Measurements from ENCODE around the gene DENND2C.

DENND2C gene

DNA sequence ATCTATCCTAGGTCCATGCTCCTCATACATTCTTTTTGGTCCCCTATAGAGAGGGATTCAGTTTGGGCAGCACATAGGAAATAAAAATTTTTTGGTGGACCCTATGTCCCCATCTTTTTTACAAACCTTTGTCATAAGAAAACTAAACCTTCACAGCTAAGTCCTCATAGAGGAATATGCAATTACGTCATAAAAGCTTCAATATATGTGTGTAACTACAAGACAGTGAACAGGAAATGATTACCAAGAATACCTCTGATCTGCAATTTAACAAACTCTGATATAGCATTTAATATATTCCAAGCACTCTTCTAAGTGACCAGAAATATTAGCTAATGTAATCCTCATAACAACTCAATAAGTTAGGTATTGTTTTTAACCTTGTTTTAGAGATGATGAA, 6.3 kb upstream of the DENND2C start:
- no peak for DNase-seq (ENCODE audit: low spot score)

DNA sequence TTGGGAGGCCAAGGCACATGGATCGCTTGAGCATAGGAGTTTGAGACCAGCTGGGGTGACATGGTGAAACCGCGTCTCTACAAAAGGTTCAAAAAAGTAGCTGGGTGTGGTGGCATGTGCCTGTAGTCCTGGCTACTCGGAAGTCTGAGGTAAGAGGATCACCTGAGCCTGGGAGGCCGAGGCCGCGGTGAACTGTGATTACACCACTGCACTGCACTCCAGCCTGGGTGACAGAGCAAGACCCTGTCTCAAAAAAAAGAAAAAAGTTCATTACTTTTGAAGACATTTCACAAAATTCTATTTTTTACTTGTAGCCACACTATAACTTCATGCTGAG, 2.1 kb upstream of the DENND2C start:
- DNase-seq (ENCODE audit: low spot score), result no peak

DNA sequence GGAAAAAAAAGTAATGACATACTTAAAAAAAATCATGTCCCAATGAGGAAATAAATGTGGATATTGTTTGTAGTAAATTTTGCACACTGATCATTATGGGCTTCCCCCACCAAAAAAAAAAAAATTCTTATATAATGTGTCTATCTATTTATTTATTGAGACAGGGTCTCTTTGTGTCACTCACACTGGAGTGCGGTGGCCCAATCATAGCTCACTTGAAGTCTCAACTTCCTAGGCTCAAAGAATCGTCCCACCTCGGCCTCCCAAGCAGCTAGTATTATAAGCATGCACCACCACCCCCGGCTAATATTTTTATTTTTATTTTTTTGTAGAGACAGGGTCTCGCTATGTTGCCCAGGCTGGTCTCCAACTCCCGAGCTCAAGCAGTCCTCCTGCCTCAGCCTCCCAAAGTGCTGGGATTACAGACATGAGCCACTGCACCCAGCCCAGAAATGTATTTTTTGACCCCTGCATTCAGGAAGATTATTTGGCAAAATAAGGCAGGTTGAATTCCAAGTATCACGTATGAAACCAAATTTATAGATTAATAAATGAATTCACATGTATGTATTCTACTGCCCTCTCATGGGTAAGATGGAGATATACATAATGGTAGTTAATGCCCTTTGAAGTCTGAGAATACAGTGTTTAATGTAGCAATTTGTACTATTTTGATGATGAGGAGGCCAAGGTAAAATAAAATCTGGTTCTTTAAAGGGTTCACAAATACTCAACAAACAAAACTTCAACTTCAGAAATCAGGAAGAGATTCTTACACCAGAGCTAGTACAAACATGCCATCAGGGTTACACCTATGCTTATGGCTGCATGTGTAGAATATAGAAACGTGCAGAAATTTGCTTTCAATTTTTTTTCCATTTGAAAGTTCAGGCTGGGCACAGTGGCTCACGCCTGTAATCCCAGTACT, 1.4 kb upstream of the DENND2C start:
- DNase-seq (ENCODE audit: low spot score), result no peak

DNA sequence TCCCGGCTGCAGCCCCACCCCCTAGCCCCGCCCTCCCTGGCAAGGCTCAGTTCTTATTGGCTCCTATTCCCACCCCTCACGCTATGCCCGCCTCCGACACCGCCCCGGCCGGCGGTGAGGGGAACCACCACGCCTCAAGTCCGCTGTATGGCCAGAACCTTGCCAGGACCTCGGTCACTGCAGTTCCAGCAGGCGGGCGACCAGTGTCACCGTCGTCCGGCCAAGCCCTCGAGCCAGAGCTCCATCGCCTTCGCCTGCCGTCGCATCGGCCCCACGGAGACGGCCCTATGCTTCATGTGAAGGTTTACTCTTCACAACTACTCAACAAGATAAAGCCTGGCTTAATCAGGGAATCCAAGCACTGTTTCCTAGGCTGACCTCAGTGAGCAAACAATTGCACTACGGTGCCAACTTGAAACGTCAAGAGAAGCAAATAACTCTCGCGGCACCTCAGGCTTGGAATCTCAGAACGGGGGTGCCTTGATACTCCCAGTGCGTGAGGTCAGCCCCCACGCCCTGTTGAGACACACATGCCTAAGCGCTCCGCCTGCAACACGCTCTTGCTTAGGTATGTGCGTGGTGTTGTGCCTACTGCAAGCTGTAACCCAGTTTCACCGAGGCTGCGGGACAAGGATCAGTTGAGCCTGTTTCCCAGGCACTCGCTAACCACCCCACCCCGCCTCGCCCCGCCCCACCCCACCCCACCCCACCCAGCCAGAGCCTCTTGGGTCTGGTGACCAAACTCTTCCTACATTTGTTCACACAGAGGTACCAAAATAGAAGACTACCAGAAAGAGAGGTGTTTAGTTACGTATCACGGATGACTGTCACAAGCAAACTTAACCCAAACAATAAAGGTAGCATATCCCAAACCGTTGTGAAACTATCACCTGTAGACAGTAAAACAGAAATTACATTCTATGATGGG, 498 bp upstream of the DENND2C start:
- DNase-seq (ENCODE audit: low spot score), result peak; percentile 94

DNA sequence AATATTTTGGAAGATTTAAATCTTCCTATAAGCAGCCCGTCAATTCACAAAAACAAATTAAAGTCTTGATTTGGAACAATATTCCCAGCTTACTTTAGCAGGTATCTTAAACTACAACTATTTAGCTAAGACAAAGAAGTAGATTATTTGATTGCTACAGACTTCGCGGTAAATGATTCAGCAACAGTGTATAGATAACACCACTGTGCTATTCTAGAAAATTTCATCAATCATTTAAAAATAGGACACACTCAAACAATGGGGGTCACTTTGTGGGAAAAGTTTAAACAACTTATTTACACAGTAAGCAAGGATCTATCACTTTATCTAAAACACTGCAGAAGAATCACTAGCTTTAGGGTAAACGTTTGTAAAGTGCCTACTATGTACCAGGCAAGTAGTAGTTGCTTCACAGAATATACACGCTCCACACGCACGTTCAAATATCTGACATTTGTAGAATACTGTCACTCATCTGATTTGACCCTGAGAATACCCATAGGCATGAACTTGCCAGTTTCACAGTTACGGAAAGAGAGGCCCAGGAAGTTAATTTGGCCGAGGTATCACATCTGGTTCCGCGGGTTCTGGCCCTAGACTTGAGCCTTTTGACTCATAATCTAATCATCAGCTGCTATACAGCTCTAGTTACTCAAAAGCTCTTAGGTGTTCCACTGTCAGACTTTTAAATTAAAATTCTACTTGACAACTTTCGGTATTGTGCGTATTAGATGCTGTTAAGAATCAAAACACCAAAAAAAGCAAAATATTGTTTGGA, 876 bp downstream of the DENND2C start:
- DNase-seq (ENCODE audit: low spot score), result no peak

DNA sequence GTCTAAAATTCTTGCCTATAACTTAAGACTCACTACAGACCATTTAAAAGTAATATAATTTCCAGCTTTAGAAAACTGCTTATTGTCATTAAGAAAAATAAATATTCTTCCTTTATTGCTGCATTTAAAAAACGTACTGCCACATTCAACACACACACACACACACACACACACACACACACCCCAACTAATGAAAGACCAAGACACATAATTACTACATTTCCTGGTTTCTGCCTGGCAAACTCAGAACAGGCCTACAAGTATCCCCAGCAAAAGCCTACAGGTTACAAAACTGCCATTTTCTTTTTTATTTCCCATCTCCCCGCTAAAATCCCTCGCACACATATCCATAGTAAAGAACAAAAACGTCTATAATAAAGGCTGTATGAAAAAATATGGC, 1.5 kb downstream of the DENND2C start:
- no peak for DNase-seq (ENCODE audit: low spot score)

DNA sequence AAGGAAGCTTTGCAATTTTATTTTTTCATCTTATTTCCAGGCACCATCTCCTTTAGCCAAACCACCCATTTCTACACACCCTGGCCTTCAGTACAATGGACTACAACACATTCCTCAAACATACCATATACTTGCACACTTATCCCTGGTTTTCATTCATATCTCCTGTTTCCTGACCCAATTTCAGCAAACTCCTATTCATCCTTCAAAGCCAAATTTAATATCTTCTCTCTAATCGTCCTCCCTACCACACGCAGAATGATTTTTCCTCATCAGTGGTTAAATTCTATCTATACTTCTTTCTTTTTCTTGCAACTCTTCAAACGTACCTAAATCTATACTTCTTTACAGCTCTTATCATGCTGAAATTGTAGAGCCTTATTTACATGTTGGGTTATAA, 2.9 kb downstream of the DENND2C start:
- no peak for DNase-seq (ENCODE audit: low spot score)

DNA sequence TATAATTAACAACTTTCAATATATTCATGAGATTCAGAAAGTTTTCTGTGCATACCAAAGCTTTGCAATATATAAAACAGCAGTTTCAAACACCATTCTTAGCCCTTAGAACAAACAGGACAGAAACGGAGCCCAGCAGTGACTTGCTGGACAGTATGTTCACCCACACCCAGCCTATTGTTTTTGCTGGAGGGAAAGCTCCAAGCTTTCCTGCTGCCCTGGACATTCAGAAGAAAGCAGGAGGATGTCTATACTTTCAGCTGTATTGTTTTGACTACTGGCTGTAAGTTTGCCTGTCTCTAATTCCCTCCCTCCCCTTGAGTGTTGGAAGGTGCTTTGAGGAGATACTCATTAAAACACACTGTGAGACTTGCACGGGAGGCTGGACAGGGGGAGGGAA, 9.6 kb downstream of the DENND2C start:
- DNase-seq (ENCODE audit: low spot score), result no peak

DNA sequence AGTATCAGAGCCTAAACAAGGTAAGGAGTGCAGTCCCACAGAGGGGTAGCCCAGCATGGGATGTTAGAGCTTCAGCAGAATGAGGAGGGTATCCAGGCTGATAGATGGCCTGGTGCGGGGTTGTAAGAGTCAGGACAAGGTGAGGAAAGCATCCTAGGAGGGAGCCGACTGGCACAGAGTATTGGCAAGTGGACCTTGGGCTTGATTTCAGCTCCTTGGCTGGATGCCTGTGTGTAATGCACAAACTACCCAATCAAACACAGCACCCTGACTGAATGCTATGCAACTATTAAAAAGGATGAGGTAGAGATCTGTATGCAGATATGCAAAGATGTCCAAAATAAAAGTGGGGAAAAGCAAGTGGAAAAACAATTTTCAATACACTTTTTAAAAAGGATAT, 18.0 kb downstream of the DENND2C start:
- no peak for DNase-seq (ENCODE audit: low spot score)

DNA sequence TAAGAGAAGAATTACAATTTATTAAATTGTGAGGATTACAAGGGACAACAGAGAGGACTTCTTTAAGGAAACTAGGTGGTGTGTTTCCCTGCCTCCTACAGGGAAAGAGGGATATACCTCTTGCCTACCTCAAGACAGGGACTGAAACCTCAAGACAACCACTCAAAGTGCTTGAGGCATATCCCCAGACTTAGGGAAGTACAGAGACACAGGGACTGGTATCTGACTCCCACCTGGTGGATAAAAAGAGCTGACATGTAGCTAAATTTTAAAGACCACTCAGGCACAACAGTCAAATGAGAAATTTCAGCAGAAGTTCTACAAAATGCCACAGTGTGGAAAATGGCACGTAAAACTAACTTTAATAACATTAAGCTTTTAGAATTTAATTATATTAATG, 21.3 kb downstream of the DENND2C start:
- DNase-seq (ENCODE audit: low spot score), result no peak

DNA sequence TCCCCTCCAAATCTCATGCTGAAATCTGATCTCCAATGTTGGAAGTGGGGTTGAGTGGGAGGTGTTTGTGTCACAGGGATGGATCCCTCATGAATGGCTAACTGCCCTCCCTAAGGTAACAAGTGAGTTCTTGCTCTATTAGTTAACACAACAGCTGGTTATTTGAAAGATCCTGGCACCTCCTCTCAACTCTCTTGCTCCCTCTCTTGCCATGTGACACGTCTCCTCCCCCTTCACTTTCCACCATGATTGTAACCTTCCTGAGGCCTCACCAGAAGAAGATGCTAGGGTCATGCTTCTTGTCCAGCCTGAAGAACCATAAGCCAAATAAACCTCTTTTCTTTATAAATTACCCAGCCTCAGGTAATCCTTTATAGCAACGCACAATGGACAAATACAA, 28.5 kb downstream of the DENND2C start:
- no peak for DNase-seq (ENCODE audit: low spot score)

DNA sequence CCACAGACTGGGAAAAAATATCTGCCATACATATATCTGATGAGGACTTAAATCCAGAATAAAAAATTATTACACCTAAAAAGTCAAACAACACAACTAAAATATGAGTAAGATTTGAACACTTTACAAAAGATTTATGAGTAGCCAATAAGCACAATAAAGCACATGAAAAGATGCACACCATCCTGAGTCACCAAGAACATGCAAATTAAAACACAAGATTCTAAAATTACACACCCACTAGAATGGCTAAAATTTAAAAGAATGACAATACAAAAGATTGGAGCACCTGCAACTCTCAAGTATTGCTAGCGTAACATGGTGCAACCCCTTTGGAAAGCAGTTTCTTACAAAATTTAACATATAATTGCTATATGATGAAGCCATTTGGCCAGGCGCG, 30.9 kb downstream of the DENND2C start:
- no peak for DNase-seq (ENCODE audit: low spot score)

DNA sequence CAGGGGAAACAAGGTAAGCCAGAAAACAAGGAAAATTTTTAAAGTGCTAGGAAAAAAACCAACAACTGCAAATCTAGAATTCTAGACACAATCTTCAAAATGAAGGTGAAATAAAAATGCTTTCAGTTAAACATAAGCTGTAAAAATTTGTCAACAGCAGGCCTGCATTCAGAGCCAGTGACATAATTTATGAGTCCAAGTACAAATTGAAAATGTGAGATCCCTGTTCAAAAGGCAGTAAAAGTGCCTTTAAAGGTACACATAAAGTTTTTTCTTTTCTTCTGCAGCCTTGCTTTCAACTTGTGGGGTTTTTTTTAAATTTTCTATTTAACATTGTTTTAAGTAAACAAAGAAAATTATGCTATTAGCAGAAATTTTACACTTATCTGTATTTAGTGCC, 37.4 kb downstream of the DENND2C start:
- DNase-seq (ENCODE audit: low spot score), result no peak

DNA sequence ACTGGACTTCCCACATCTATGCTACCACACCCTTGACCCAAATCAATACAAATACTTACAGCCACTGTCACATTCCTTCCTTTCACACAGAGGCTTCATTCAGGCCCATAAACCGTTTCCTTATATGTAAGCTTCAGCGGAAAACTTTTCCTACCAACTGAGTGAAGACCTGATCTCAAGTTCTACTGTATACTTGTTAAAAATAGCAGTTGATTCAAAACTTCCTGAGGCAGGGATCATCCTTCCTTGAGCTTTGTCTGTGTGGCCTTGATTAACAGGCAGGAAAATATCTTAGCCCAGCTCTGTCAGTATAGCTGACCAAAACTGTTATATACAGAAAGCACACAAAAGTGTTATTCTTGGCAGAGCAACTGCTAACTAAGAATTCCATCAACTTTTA, 42.7 kb downstream of the DENND2C start:
- no peak for DNase-seq (ENCODE audit: low spot score)

DNA sequence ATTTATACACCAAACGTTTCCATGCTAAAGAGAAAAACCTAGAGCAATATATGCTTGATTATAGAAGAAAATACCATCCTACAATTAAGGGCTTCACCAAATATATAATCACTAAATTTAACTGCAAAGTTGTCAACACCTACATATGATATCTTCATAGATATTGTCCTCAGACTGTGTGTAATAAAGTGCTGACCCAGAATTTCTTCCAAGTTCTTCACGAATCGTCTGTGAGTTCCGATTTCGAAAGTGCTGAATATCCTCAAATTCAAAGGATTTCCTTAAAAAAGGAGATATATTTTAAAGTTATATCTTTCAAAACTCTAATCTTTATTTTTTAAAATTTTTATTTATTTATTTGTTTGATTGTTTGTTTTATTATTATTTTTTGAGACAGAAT, 46.5 kb downstream of the DENND2C start:
- DNase-seq (ENCODE audit: low spot score), result no peak

DNA sequence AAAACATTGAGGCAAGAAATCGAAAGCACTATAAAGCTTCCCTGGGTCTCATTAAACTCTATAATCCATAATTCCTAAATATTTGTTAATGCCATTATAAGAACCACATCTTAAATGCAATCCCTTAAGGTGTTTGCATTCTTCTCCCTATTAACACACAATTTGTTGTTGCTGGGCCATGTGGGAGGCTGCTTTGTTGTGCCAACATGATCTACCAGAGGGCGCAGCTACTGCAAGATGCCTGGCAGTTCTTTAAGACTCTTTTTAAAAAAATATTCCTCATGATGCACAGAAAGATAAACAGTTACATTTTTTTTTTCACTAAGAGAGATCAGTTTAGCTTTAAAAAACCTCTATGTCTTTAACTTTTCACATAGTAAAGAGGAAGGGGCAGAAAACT, 49.4 kb downstream of the DENND2C start:
- no peak for DNase-seq (ENCODE audit: low spot score)

DNA sequence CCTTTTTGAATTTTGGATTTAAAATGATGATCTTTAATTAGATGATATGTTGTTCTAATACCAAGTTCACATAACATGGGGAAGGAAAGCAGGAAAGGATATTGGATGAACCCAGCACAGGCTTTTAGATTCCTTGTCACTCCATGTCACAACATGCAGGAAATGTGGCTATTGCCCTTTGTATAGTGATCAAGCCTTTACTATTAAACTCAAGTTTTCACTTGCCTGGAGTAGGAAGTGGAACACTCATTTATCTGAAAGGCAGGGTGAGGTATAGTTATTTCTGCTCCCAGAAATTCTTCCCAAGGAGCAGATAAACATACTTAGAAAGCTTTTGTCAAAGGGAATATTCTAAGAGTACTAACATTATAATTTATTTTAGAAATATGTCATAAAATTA, 51.2 kb downstream of the DENND2C start:
- no peak for DNase-seq (ENCODE audit: low spot score)

DNA sequence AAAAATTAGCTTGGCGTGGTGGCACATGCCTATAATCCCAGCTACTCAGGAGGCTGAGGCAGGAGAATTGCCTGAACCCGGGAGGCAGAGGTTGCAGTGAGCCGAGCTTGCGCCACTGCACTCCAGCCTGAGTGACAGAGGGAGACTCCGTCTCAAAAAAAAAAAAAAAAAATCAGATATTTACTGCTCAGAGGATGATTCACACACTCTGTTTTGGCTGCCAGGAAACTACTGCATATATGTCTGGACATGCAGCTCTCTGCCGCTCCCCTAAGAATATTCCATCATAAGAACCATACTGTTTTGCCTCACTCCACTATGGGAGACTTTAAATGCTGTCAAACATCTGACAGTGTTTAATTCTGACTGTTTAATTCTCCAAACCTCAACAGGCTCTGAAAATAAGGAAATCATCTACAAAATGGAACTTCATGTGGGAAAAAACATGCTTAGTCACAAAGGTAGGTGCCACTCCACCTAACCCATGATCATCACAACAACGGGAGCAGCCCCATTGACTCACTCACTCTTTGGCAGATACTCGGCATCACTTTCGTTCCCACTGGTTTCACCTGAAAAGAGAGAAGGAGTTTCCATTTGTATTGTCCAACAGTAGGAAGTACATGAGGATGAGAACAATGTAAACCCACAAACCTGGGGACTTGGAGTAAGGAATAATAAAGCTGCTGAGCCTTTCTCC, 59.2 kb downstream of the DENND2C start:
- DNase-seq (ENCODE audit: low spot score), result no peak

DNA sequence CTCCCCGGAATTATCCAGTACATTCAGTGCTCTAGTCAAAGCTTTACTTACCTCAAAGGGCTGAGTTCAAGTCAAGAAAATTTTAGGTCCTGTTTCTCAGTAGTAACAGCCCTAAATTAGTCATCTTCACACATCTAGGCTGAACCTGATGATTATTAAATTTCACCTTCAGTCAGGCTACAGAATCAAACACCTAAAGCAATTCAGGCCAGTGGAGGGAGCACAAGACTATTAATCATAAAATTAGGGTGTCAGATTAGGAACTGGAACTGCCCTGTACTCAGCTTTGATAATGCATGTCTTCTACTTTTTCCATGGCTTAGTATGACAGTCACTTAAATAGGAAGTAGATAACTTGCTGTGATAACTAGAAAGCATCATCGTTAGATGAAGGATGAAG, 60.0 kb downstream of the DENND2C start:
- DNase-seq (ENCODE audit: low spot score), result no peak

DNA sequence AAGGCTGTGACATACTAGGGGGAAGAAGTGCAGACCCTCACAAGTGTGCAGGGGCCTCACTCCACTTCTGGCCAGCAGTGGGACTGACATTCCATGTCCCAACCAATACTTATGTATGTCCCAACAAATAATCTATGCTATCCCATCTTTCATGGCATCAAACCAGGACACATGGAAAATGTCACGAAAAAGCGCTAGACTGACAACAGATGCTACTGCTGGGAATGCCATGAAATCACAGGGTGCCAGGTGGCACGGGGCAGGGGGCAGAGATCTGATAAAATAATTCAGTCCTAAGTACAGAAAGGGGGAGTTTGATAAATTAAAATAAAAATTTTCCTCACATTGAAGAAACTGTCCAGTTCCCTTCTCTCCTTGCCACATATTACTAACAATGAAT, 60.8 kb downstream of the DENND2C start:
- DNase-seq (ENCODE audit: low spot score), result no peak

DNA sequence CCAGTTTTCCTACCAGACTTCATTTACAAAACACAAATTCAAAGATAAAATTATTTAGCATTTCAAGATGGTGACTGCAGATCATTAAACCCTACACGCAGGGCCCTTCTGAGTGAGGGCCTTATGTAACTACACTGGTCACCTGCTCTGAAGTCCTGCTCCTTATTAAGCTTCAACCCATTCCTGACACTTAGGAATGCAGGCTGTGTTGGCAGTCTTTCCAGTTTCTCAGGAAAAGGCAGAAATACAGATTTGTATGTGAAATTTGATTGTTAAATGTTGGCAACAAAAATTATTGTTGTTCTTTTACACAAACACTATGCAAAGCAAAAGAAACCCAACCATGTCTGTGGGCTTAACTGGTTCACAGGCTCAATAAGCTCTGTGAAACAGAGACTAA, 62.6 kb downstream of the DENND2C start:
- no peak for DNase-seq (ENCODE audit: low spot score)

DNA sequence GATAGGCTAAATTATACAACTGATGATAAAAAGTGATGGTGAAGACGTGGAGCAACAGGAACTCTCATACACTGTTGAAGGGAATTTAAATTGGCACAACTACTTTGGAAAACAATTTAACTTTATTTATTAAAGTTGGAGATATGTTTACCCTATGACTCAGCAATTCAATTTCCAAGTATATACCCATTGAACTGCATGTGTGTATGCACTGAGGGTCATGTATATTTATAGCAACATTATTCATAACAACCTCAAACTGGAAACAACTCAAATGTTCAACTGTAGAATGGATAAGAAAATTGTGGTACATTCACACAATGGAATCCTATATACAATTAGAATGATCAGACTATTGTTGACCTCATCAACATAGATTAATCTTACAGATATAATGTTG, 71.9 kb downstream of the DENND2C start:
- DNase-seq (ENCODE audit: low spot score), result no peak
